HFF-Myc (cell line): ENCODE data around the gene CSTPP1.
A peak's percentile ranks its signal among the peaks of the same experiment; 100 is the strongest.

Experiments used
- DNase-seq: peaks from one replicate; pipeline ENCODE4 v3.0.0-alpha.2; 2011; ENCODE audit warnings: low read depth; ENCODE audit errors: extremely low read depth
- H3K4me3 ChIP-seq: replicated peaks from 2 replicates; pipeline ENCODE4 v1.5.1; 2011; ENCODE audit warnings: low read depth, mild to moderate bottlenecking, control low read depth, low read length
- TF ChIP-seq, protein P1 (sequence below): IDR thresholded peaks from 2 replicates; pipeline ENCODE4 v1.5.1; 2012; ENCODE audit warnings: mild to moderate bottlenecking, low read depth, low read length, control low read depth; ENCODE audit errors: missing control alignments

Gene CSTPP1

DNA sequence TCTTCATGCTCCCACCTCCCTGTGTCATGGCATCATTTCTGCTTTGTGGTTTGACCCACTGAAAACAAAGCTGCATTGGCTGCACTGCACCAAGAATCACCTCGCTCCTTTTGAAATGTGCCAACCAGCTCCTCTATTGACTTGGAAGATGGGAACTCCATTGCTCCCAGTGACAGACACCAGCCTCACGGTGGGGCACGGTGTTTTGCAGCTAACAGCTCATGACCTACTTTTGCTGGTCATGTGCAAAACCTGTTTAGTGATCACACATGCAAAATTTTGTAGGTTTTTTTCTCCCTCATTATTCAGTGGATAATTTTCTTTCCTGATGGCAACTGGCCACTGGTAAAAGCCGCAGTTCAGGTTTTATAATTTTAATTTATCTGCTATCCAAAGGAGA is 203.3 kb downstream of the CSTPP1 start:
- H3K4me3 ChIP-seq: no peak overlapping the region
- no peak for DNase-seq
- TF ChIP-seq, protein P1, sequence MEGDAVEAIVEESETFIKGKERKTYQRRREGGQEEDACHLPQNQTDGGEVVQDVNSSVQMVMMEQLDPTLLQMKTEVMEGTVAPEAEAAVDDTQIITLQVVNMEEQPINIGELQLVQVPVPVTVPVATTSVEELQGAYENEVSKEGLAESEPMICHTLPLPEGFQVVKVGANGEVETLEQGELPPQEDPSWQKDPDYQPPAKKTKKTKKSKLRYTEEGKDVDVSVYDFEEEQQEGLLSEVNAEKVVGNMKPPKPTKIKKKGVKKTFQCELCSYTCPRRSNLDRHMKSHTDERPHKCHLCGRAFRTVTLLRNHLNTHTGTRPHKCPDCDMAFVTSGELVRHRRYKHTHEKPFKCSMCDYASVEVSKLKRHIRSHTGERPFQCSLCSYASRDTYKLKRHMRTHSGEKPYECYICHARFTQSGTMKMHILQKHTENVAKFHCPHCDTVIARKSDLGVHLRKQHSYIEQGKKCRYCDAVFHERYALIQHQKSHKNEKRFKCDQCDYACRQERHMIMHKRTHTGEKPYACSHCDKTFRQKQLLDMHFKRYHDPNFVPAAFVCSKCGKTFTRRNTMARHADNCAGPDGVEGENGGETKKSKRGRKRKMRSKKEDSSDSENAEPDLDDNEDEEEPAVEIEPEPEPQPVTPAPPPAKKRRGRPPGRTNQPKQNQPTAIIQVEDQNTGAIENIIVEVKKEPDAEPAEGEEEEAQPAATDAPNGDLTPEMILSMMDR: no peak

DNA sequence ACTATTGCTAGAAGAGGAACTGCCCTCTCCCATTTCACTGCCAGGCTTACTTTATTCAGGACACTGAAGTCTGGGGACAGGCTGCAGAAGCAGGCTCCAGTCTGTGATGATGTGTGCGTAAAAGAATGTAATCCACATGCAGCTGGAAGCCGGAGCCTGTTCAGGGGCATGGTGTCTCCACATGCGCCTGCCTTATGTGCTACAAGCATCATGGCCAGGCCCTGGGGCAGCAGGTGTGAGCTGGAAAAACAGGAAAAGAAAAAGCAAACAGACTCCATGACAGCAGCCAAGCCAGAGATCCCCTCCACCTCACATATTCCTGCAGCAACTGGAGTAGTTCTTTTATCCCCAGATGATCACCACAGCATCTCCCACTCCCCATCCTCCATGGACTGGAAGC is 206.8 kb downstream of the CSTPP1 start:
- TF ChIP-seq, protein P1: no peak
- peak; percentile 94 for DNase-seq

DNA sequence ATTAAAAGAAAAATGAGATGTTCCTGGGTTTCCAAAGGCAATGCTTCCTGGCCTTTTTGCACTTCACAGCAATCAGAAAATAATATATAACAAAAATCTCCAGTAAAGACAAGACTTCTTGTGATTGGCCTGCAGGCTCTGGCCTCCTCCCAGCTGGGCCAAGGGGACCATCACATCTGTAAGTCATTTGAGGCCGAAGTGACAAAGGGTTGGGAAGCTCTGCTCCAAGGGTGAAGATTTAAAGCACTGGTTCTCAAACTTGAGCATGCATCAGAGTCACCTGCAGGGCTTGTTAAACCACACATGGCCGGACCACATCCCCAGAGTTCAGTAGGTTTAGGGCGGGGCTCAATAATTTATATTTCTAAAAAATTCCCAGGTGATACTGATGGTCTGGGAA is 208.0 kb downstream of the CSTPP1 start:
- no peak overlapping the region for H3K4me3 ChIP-seq
- peak; percentile 62 for DNase-seq
- TF ChIP-seq, protein P1: no peak

More for the DNA sequence above, 206.8 kb downstream of the CSTPP1 start:
- no peak overlapping the region for H3K4me3 ChIP-seq

DNA sequence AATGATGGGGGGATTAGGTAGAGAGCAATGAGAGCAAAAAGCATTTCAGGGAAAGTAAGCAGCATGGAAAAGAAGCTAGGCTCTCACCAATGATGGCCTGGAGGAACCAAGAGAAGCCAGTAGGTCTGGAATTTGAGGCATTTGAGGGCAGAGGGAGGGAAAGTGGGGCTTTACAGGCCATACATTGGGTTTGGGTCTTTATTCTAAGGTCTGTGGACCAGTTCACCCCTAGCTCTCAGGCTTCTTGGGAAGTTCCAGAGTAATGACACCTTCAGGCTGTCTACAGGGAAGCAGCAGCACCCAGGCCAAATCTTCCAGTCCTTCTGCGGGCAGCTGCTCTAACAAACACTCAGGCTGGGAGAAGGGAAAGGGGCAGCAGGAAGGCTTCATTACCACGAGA is 210.7 kb downstream of the CSTPP1 start:
- no peak overlapping the region for H3K4me3 ChIP-seq
- DNase-seq: no peak
- TF ChIP-seq, protein P1: no peak

DNA sequence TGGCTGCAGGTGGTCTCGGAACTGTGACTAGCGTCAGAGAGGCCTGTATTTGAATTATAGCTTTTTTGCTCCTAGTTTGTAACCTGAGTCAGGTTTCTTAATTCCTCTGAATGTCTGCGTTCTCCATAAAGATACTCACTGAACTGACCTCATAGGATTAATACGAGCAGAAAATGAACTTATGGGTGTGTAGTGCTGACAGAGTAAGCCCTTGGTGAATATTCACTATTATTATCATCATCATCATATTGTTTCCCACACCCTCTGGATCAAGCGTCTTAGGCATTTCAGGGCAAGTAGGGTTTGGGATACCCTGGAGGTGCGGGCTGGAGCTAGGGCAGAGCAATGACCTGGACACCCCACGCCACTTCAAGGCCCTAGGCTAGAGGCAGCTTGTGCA is 211.1 kb downstream of the CSTPP1 start:
- no peak for DNase-seq
- no peak overlapping the region for H3K4me3 ChIP-seq
- TF ChIP-seq, protein P1: no peak

DNA sequence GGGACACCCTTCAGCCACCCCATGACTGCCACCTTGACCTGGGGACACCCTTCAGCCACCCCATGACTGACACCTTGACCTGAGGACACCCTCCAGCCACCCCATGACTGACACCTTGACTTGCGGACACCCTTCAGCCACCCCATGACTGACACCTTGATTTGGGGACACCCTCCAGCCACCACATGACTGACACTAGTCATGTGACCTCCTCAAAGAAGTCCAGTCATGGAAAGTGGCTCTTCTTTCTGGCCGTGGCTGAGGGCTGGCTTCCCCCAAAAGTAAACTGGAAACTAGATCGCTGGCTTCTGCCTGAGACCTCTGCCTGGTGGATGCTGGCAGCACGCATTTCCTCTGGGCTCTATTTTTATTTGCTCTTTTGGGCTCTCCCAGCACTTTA is 211.7 kb downstream of the CSTPP1 start:
- H3K4me3 ChIP-seq: no peak overlapping the region
- TF ChIP-seq, protein P1: no peak
- no peak for DNase-seq

DNA sequence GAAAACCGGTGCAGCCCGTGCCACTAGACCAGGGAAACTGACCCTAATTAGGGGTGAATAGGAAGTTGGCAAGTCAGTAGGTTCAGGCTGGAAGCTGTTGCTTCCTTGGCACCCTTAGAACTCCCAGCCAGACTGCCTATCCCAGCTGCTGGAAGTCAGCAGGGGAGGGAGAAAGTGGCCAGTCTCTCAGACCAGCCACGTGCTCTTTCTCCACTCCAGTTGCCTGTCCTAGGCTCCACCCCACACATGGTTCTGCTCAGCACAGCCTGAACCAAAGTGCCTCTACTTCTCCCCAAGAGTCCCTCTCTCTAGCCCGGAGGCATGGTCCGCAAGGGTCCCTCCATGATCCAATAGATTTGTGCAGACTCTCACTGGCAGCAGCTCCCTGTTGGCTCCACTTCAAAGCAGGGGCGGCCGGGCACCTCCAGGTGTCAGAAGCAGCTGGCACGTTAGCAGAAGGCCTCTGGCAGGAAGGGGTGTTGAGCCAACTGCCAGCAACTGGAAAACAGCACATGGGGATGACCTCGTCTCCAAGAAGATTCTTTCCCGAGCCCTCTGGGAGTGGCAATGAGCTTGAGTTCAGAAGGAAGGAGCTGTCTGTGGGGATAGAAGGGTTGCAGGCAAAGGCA is 212.5 kb downstream of the CSTPP1 start:
- TF ChIP-seq, protein P1: no peak
- no peak overlapping the region for H3K4me3 ChIP-seq
- DNase-seq: peak; percentile 35
